Vagina (tissue), 2 donors: ENCODE measurements around the gene PDE3A.

Experiments used
- POLR2A ChIP-seq, 2 donors: fragments of 450-650 bp; IDR thresholded peaks; one replicate each; pipeline ENCODE4 v1.6.1; 2017; ENCODE audit warnings: antibody characterized with exemption in 2 of 2, mild to moderate bottlenecking in 2 of 2, moderate library complexity in 2 of 2
- POLR2AphosphoS5 ChIP-seq, 2 donors: sonication (generic); formaldehyde crosslinking; IDR thresholded peaks; one replicate each; pipeline ENCODE4 v1.9.0; 2017; ENCODE audit warnings: antibody characterized with exemption in 2 of 2, mild to moderate bottlenecking in 2 of 2, low read depth in 1 of 2; ENCODE audit not compliant: insufficient read depth in 1 of 2

DNA sequence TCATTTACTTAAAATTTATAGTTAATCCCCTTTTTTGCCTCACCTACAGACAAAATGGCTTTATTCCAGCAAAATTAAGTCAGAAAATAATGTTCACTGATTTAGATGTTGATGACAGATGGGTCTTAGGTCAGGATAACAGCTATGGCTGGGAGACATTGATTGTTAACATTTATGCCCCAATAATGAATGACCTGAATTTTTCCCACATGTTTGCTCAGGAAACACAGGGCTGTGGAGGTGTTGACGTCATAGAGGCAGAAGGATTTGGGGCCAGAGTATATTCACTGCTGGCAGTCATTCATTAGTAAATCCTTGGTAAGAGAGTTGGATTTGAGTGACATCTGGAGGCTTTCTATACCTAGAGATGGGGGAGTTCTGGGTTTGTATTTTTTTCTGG, 121.3 kb downstream of the PDE3A start:
- no peak for TF ChIP-seq POLR2A (IDR thresholded peaks at IDR 0.05)
- no peak for TF ChIP-seq POLR2AphosphoS5 (IDR thresholded peaks at IDR 0.05; ENCODE audit: insufficient read depth in 1 of 2, low read depth in 1 of 2)
